NOMO-1 treated with dmso at 0.1 percent for 144 hours (cell line): ENCODE data around the gene DHDH.

Experiments used
- DNase-seq: peaks from one replicate; lab custom pipeline; 2025; ENCODE audit not compliant: unreplicated experiment; lab: John Stamatoyannopoulos, UW

DHDH gene

GRCh38 chr19:48947258-48947542, 13.7 kb downstream of the DHDH start:
- no peak for DNase-seq

- no peak for DNase-seq
Measured at GRCh38 chr19:48950159-48950558, 16.7 kb downstream of the DHDH start.

- DNase-seq = no peak
Measured at GRCh38 chr19:48950830-48951519, 17.5 kb downstream of the DHDH start.

GRCh38 chr19:48953141-48953540, 19.6 kb downstream of the DHDH start:
- DNase-seq = no peak

- DNase-seq = no peak
Measured at GRCh38 chr19:48953990-48954594, 20.6 kb downstream of the DHDH start.

GRCh38 chr19:48954595-48955307, 21.3 kb downstream of the DHDH start, which contains the start of gene BAX:
Gene BAX (plus strand): TSS chr19:48954875. CDS start chr19:48954929, 54 bp downstream.
- peak; percentile 91 for DNase-seq

- no peak for DNase-seq
Measured at GRCh38 chr19:48955308-48955958, 21.9 kb downstream of the DHDH start.

- no peak for DNase-seq
Measured at GRCh38 chr19:48958006-48958405, 24.5 kb downstream of the DHDH start.

GRCh38 chr19:48959341-48960239, 26.1 kb downstream of the DHDH start:
- no peak for DNase-seq

GRCh38 chr19:48961051-48961649, 27.7 kb downstream of the DHDH start:
- no peak for DNase-seq

GRCh38 chr19:48961673-48962028, 28.2 kb downstream of the DHDH start:
- DNase-seq = no peak

GRCh38 chr19:48962029-48962848, 28.7 kb downstream of the DHDH start:
- DNase-seq = peak; percentile 92

GRCh38 chr19:48962849-48963165, 29.3 kb downstream of the DHDH start:
- DNase-seq = no peak

- peak; percentile 20 for DNase-seq
Measured at GRCh38 chr19:48963371-48964204, 30.1 kb downstream of the DHDH start.

GRCh38 chr19:48964205-48965039, 30.9 kb downstream of the DHDH start:
- no peak for DNase-seq

GRCh38 chr19:48965040-48965805, 31.7 kb downstream of the DHDH start, which contains the start of gene FTL:
Gene FTL (plus strand): TSS chr19:48965309. CDS start chr19:48965508, 199 bp downstream.
- DNase-seq = peak; percentile 98
